HCT116 (cell line): ENCODE data around the gene MTFR2. TPM values are rescaled to one million over a fixed set of nuclear protein-coding genes. Genes with fewer than 3 reads are reported as not detected.

Source experiments
- ATAC-seq: fragments of 200-7000 bp; cut with Tn5 transposase; 2 replicates; pipeline ENCODE4 v1.9.1; 2020; ENCODE audit warnings: mild to moderate bottlenecking, moderate library complexity
- BruUV-seq: library from RNA; stranded (reverse); fragments of 400-500 nt; replicated peaks from 2 replicates; lab custom pipeline; 2021; lab: Mats Ljungman, UMichigan
- CTCF ChIA-PET: fragments of 300-600 bp; sonication (Branson Sonifier 250); formaldehyde crosslinking; loops from one replicate; lab custom pipeline; 2021; ENCODE audit warnings: antibody characterized with exemption; lab: Charles Lee
- POLR2A ChIA-PET: fragments of 300-600, 350-600 bp; sonication (Branson Sonifier 250); formaldehyde crosslinking; loops from one replicate; lab custom pipeline; 2021; ENCODE audit warnings: antibody characterized with exemption; lab: Charles Lee
- RAD21 ChIA-PET, 2 experiments: fragments of 300-600 bp; sonication (Branson Sonifier 250); formaldehyde crosslinking; loops; one replicate each; lab custom pipeline; 2023; ENCODE audit warnings: low total read pairs in 2 of 2; ENCODE audit not compliant: uncharacterized antibody in 2 of 2, unreplicated experiment in 2 of 2, low non-redundant PET in 1 of 2; lab: Charles Lee
- DNase-seq: peaks from one replicate; pipeline ENCODE4 v3.0.0-alpha.2; 2010; ENCODE audit warnings: low read depth, low spot score
- H2AFZ ChIP-seq: fragments of 200-600 bp; shearing (Covaris generic), sonication (generic); 2 replicates; pipeline ENCODE4 v1.6.1; 2017; ENCODE audit warnings: low read depth, mixed run types, mixed read lengths, antibody characterized with exemption, low read length; ENCODE audit not compliant: poor library complexity, severe bottlenecking
- H3K27ac ChIP-seq: 2 replicates; pipeline ENCODE4 v1.5.1; 2012; ENCODE audit warnings: low read depth, low read length
- H3K27me3 ChIP-seq: fragments of 200-600 bp; sonication (generic); 2 replicates; pipeline ENCODE4 v1.6.1; 2016; ENCODE audit warnings: mixed run types, low read length, mixed read lengths; ENCODE audit not compliant: insufficient read depth
- H3K36me3 ChIP-seq, 2 experiments: fragments of 200-500 bp in 1 of 2; fragments of 200-600 bp in 1 of 2; sonication (Bioruptor generic) in 1 of 2; sonication (generic) in 1 of 2; 2 replicates each; pipeline versions ENCODE4 v1.5.1 to v1.6.1; 2014 to 2016; ENCODE audit warnings: low read length in 2 of 2, inconsistent platforms in 1 of 2, mixed read lengths in 1 of 2, mixed run types in 1 of 2; ENCODE audit not compliant: insufficient read depth in 2 of 2, control insufficient read depth in 1 of 2
- H3K4me1 ChIP-seq, 2 experiments: fragments of 200-600 bp in 1 of 2; sonication (generic) in 1 of 2; 2 replicates each; pipeline versions ENCODE4 v1.5.1 to v1.6.1; 2012 to 2017; ENCODE audit warnings: low read length in 2 of 2, inconsistent platforms in 1 of 2, mild to moderate bottlenecking in 1 of 2, mixed read lengths in 1 of 2, mixed run types in 1 of 2, moderate library complexity in 1 of 2; ENCODE audit not compliant: insufficient read depth in 2 of 2, control insufficient read depth in 1 of 2
- H3K4me2 ChIP-seq: fragments of 200-600 bp; sonication (generic); 2 replicates; pipeline ENCODE4 v1.6.1; 2017; ENCODE audit warnings: mixed run types, low read length, mixed read lengths
- H3K4me3 ChIP-seq, 2 experiments: fragments of 200-600 bp in 1 of 2; sonication (generic) in 1 of 2; replicated peaks in 1 of 2; 2 replicates each; pipeline ENCODE4 v1.5.1; 2011 to 2016; ENCODE audit warnings: low read length in 2 of 2, control low read depth in 1 of 2, low read depth in 1 of 2, mild to moderate bottlenecking in 1 of 2, mixed read lengths in 1 of 2, mixed run types in 1 of 2
- H3K79me2 ChIP-seq: fragments of 200-600 bp; sonication (generic); 2 replicates; pipeline ENCODE4 v1.6.1; 2017; ENCODE audit warnings: mild to moderate bottlenecking, mixed run types, low read length, moderate library complexity, mixed read lengths; ENCODE audit not compliant: insufficient read depth
- H3K9ac ChIP-seq: fragments of 200-600 bp; sonication (generic); 2 replicates; pipeline ENCODE4 v1.6.1; 2016; ENCODE audit warnings: low read length, mixed read lengths
- H3K9me2 ChIP-seq: fragments of 200-600 bp; sonication (generic), shearing (Covaris generic); 2 replicates; pipeline ENCODE4 v1.6.1; 2017; ENCODE audit warnings: mixed run types, mild to moderate bottlenecking, moderate library complexity; ENCODE audit not compliant: insufficient read depth
- H3K9me3 ChIP-seq, 2 experiments: fragments of 200-500 bp in 1 of 2; fragments of 200-600 bp in 1 of 2; sonication (Bioruptor generic) in 1 of 2; sonication (generic) in 1 of 2; 2 replicates each; pipeline ENCODE4 v1.6.1; 2014 to 2017; ENCODE audit warnings: low read length in 2 of 2, mixed read lengths in 2 of 2, inconsistent platforms in 1 of 2, low read depth in 1 of 2, mild to moderate bottlenecking in 1 of 2, mixed run types in 1 of 2, moderate library complexity in 1 of 2; ENCODE audit not compliant: control insufficient read depth in 1 of 2, insufficient read depth in 1 of 2
- H4K20me1 ChIP-seq: fragments of 200-600 bp; sonication (generic), shearing (Covaris generic); 2 replicates; pipeline ENCODE4 v1.6.1; 2017; ENCODE audit warnings: mixed run types, mild to moderate bottlenecking, moderate library complexity; ENCODE audit not compliant: insufficient read depth
- FOSL1 ChIP-seq: IDR thresholded peaks from 2 replicates; pipeline ENCODE4 v1.6.1; 2012; ENCODE audit warnings: low read depth
- ZFX ChIP-seq: fragments of 450-650 bp; IDR thresholded peaks from 2 replicates; pipeline ENCODE4 v1.6.1; 2017
- ZNF274 ChIP-seq: fragments of 200-500 bp; sonication (Bioruptor generic); IDR thresholded peaks from 2 replicates; pipeline ENCODE4 v1.6.1; 2014; ENCODE audit warnings: mild to moderate bottlenecking, low read depth, low read length, inconsistent platforms
- intact Hi-C: fragments of 100-400 bp; cut with micrococcal nuclease; formaldehyde crosslinking; loops from 2 replicates; pipeline ENCODE4 v1.10.0; 2022
- total RNA-seq: library from RNA; stranded (reverse); gene quantifications from one replicate; pipeline ENCODE4 v1.2.1, GENCODE V29; 2021; ENCODE audit not compliant: unreplicated experiment
- TF ChIP-seq, protein P1 (sequence below): IDR thresholded peaks from 2 replicates; pipeline ENCODE4 v1.6.1; 2012; ENCODE audit warnings: low read depth
- TF ChIP-seq, protein P2 (sequence below): IDR thresholded peaks from 2 replicates; pipeline ENCODE4 v1.6.1; 2011; ENCODE audit warnings: mild to moderate bottlenecking, low read length, moderate library complexity; ENCODE audit not compliant: insufficient replicate concordance; ENCODE audit errors: extremely low read depth
- TF ChIP-seq, protein P3 (sequence below), 3 experiments: fragments of 200-600 bp in 1 of 3; sonication (generic) in 1 of 3; IDR thresholded peaks in 2 of 3; conservative IDR thresholded peaks in 1 of 3; 2 replicates each; pipeline ENCODE4 v1.5.1; 2012 to 2017; ENCODE audit warnings: low read depth in 2 of 3, low read length in 2 of 3, antibody characterized with exemption in 1 of 3, borderline replicate concordance in 1 of 3, control low read depth in 1 of 3, mild to moderate bottlenecking in 1 of 3, mixed read lengths in 1 of 3, mixed run types in 1 of 3, moderate library complexity in 1 of 3; ENCODE audit not compliant: insufficient read depth in 1 of 3

MTFR2 gene
- total RNA-seq, 1 experiment from 2014 or later: 13.2 TPM

DNA sequence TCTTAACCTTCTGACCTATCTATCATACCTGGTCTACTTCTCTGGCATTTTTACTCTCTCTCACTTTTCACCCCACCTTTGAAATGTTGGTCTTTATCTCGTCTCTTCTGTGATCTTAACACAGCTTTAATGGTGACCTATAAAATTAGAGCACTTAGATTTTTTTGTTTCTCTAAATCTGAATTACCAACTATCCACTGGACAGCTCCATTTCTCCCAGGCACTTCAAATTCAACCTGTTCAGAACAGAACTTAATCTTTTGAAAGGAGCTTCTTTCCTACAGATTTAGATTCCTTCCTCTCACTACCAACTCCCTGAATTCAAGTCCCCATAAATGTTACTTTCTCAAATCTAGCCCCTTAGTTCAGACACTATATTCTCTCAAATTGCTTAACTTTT lies 15.0 kb upstream of the MTFR2 start:
- no peaks in the 10 kb centered on the region for H3K27me3 ChIP-seq
- peaks cover 75 to 87% of the 10 kb centered on the region in 2 experiments for H3K36me3 ChIP-seq
- H4K20me1 ChIP-seq: peaks cover 77% of the 10 kb centered on the region
- no peak for TF ChIP-seq FOSL1
- no peak for TF ChIP-seq ZFX
- no peak for TF ChIP-seq ZNF274
- TF ChIP-seq, protein P1, sequence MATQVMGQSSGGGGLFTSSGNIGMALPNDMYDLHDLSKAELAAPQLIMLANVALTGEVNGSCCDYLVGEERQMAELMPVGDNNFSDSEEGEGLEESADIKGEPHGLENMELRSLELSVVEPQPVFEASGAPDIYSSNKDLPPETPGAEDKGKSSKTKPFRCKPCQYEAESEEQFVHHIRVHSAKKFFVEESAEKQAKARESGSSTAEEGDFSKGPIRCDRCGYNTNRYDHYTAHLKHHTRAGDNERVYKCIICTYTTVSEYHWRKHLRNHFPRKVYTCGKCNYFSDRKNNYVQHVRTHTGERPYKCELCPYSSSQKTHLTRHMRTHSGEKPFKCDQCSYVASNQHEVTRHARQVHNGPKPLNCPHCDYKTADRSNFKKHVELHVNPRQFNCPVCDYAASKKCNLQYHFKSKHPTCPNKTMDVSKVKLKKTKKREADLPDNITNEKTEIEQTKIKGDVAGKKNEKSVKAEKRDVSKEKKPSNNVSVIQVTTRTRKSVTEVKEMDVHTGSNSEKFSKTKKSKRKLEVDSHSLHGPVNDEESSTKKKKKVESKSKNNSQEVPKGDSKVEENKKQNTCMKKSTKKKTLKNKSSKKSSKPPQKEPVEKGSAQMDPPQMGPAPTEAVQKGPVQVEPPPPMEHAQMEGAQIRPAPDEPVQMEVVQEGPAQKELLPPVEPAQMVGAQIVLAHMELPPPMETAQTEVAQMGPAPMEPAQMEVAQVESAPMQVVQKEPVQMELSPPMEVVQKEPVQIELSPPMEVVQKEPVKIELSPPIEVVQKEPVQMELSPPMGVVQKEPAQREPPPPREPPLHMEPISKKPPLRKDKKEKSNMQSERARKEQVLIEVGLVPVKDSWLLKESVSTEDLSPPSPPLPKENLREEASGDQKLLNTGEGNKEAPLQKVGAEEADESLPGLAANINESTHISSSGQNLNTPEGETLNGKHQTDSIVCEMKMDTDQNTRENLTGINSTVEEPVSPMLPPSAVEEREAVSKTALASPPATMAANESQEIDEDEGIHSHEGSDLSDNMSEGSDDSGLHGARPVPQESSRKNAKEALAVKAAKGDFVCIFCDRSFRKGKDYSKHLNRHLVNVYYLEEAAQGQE: no peak
- TF ChIP-seq, protein P2, sequence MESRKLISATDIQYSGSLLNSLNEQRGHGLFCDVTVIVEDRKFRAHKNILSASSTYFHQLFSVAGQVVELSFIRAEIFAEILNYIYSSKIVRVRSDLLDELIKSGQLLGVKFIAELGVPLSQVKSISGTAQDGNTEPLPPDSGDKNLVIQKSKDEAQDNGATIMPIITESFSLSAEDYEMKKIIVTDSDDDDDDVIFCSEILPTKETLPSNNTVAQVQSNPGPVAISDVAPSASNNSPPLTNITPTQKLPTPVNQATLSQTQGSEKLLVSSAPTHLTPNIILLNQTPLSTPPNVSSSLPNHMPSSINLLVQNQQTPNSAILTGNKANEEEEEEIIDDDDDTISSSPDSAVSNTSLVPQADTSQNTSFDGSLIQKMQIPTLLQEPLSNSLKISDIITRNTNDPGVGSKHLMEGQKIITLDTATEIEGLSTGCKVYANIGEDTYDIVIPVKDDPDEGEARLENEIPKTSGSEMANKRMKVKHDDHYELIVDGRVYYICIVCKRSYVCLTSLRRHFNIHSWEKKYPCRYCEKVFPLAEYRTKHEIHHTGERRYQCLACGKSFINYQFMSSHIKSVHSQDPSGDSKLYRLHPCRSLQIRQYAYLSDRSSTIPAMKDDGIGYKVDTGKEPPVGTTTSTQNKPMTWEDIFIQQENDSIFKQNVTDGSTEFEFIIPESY: no peak
- TF ChIP-seq, protein P3, sequence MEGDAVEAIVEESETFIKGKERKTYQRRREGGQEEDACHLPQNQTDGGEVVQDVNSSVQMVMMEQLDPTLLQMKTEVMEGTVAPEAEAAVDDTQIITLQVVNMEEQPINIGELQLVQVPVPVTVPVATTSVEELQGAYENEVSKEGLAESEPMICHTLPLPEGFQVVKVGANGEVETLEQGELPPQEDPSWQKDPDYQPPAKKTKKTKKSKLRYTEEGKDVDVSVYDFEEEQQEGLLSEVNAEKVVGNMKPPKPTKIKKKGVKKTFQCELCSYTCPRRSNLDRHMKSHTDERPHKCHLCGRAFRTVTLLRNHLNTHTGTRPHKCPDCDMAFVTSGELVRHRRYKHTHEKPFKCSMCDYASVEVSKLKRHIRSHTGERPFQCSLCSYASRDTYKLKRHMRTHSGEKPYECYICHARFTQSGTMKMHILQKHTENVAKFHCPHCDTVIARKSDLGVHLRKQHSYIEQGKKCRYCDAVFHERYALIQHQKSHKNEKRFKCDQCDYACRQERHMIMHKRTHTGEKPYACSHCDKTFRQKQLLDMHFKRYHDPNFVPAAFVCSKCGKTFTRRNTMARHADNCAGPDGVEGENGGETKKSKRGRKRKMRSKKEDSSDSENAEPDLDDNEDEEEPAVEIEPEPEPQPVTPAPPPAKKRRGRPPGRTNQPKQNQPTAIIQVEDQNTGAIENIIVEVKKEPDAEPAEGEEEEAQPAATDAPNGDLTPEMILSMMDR (IDR thresholded peaks at IDR 0.05 in 2 of 3, conservative IDR thresholded peaks at IDR 0.05 in 1 of 3; ENCODE audit: borderline replicate concordance in 1 of 3, insufficient read depth in 1 of 3, low read depth in 2 of 3, low read length in 2 of 3): no peak
- H3K9ac ChIP-seq: no peak overlapping the region
- H3K4me3 ChIP-seq: no peak overlapping the region
- H3K79me2 ChIP-seq: peaks cover 100% of the 10 kb centered on the region
- no peaks in the 10 kb centered on the region for H3K9me3 ChIP-seq
- H2AFZ ChIP-seq: no peak overlapping the region
- no peak overlapping the region for H3K27ac ChIP-seq
- ChIA-PET CTCF (no interaction called here), POLR2A (no interaction called here), RAD21 (no interaction called here)
- DNase-seq (no peak), ATAC-seq (no peak)
- H3K4me2 ChIP-seq: no peak overlapping the region
- no peaks in the 10 kb centered on the region for H3K4me1 ChIP-seq
- intact Hi-C loops: no loop called here
- no TSS peak for BruUV-seq
- H3K9me2 ChIP-seq: no peaks in the 10 kb centered on the region
